Nephron (organoid): ENCODE measurements around the gene PRSS23.
A peak's percentile ranks its signal among the peaks of the same experiment; 100 is the strongest.

Experiments used
- H3K27ac Mint-ChIP-seq, 3 experiments: 2 replicates each; pipeline ENCODE4 v1.8.0; 2020; ENCODE audit warnings: mixed read lengths in 3 of 3, mild to moderate bottlenecking in 2 of 3, moderate library complexity in 1 of 3
- H3K27me3 Mint-ChIP-seq: 2 replicates; pipeline ENCODE4 v1.8.0; 2021; ENCODE audit warnings: low read depth, mild to moderate bottlenecking, moderate library complexity, mixed read lengths
- H3K36me3 Mint-ChIP-seq: 2 replicates; pipeline ENCODE4 v1.8.0; 2020; ENCODE audit warnings: low read depth, mixed read lengths
- H3K4me1 Mint-ChIP-seq: 2 replicates; pipeline ENCODE4 v1.8.0; 2020; ENCODE audit warnings: mixed read lengths
- H3K4me3 Mint-ChIP-seq, 3 experiments: 2 replicates each; pipeline ENCODE4 v1.8.0; 2020; ENCODE audit warnings: mild to moderate bottlenecking in 3 of 3, mixed read lengths in 3 of 3, moderate library complexity in 2 of 3
- H3K9me3 Mint-ChIP-seq: 2 replicates; pipeline ENCODE4 v1.8.0; 2020; ENCODE audit warnings: mixed read lengths
- CTCF ChIP-seq, 3 experiments: fragments of 200-600 bp; sonication (generic); IDR thresholded peaks; one replicate each; pipeline ENCODE4 v1.5.0; 2021; ENCODE audit warnings: antibody characterized with exemption in 3 of 3; ENCODE audit not compliant: unreplicated experiment in 3 of 3

The PRSS23 gene

GRCh38 chr11:86773513-86774252 lies 26.7 kb upstream of the PRSS23 start:
- Mint-ChIP-seq H3K27me3 (no peaks in the 10 kb centered on the region), H3K4me1 (peaks cover 29% of the 10 kb centered on the region), H3K9me3 (no peaks in the 10 kb centered on the region), H3K36me3 (no peaks in the 10 kb centered on the region), H3K4me3 (no peak overlapping the region), H3K27ac (peak overlapping the region; percentile 79 to 90 (median 85))
- TF ChIP-seq CTCF (IDR thresholded peaks at IDR 0.05; ENCODE audit: unreplicated experiment in 3 of 3), result no peak

- peak overlapping the region in 2 of 3 experiments; percentile 85 to 90 for H3K27ac Mint-ChIP-seq
- TF ChIP-seq CTCF (IDR thresholded peaks at IDR 0.05; ENCODE audit: unreplicated experiment in 3 of 3), result no peak
- no peaks in the 10 kb centered on the region for H3K36me3 Mint-ChIP-seq
- H3K4me3 Mint-ChIP-seq, result no peak overlapping the region
- H3K27me3 Mint-ChIP-seq, result no peaks in the 10 kb centered on the region
- peaks cover 26% of the 10 kb centered on the region for H3K4me1 Mint-ChIP-seq
- H3K9me3 Mint-ChIP-seq, result no peaks in the 10 kb centered on the region
Observed at GRCh38 chr11:86774417-86774816, 25.9 kb upstream of the PRSS23 start.

GRCh38 chr11:86775361-86775760 lies 25.0 kb upstream of the PRSS23 start:
- no peaks in the 10 kb centered on the region for H3K36me3 Mint-ChIP-seq

GRCh38 chr11:86781546-86781945 lies 18.8 kb upstream of the PRSS23 start:
- H3K4me1 Mint-ChIP-seq, result peaks cover 7% of the 10 kb centered on the region
- no peaks in the 10 kb centered on the region for H3K27me3 Mint-ChIP-seq
- no peak for TF ChIP-seq CTCF (IDR thresholded peaks at IDR 0.05; ENCODE audit: unreplicated experiment in 3 of 3)
- no peaks in the 10 kb centered on the region for H3K9me3 Mint-ChIP-seq
- H3K4me3 Mint-ChIP-seq, result no peak overlapping the region
- H3K27ac Mint-ChIP-seq, result no peak overlapping the region
- H3K36me3 Mint-ChIP-seq, result no peaks in the 10 kb centered on the region

More at GRCh38 chr11:86775361-86775760, 25.0 kb upstream of the PRSS23 start:
- no peak for TF ChIP-seq CTCF (IDR thresholded peaks at IDR 0.05; ENCODE audit: unreplicated experiment in 3 of 3)
- Mint-ChIP-seq H3K9me3 (no peaks in the 10 kb centered on the region), H3K4me3 (no peak overlapping the region), H3K27ac (peak overlapping the region in 2 of 3 experiments; percentile 26 to 54), H3K27me3 (no peaks in the 10 kb centered on the region), H3K4me1 (peaks cover 21% of the 10 kb centered on the region)

- Mint-ChIP-seq H3K4me1 (peaks cover 7% of the 10 kb centered on the region), H3K36me3 (no peaks in the 10 kb centered on the region), H3K27me3 (no peaks in the 10 kb centered on the region), H3K4me3 (no peak overlapping the region), H3K27ac (peak overlapping the region in 1 of 3 experiments; percentile 0), H3K9me3 (no peaks in the 10 kb centered on the region)
- no peak for TF ChIP-seq CTCF (IDR thresholded peaks at IDR 0.05; ENCODE audit: unreplicated experiment in 3 of 3)
Observed at GRCh38 chr11:86782742-86783141, 17.6 kb upstream of the PRSS23 start.

- Mint-ChIP-seq H3K27ac (peak overlapping the region in 2 of 3 experiments; percentile 37 to 53), H3K9me3 (no peaks in the 10 kb centered on the region), H3K27me3 (no peaks in the 10 kb centered on the region), H3K4me3 (no peak overlapping the region), H3K4me1 (peaks cover 7% of the 10 kb centered on the region), H3K36me3 (no peaks in the 10 kb centered on the region)
- TF ChIP-seq CTCF (IDR thresholded peaks at IDR 0.05; ENCODE audit: unreplicated experiment in 3 of 3), result no peak
Observed at GRCh38 chr11:86783661-86784060, 16.7 kb upstream of the PRSS23 start.
